Measurements from ENCODE around the gene PCP4L1.

PCP4L1 gene

GRCh38 chr1:161267321-161267720, 8.8 kb downstream of the PCP4L1 start:
- in situ Hi-C loops (cut with MboI; ENCODE audit: low sequenced_read_pairs, unreplicated experiment) = no loop called here
- no peak for TF ChIP-seq CTCF (IDR thresholded peaks at IDR 0.05; ENCODE audit: borderline replicate concordance, control extremely low read depth, extremely low read depth, insufficient read depth, missing control alignments)
- no peak for DNase-seq (ENCODE audit: low spot score)

DNA sequence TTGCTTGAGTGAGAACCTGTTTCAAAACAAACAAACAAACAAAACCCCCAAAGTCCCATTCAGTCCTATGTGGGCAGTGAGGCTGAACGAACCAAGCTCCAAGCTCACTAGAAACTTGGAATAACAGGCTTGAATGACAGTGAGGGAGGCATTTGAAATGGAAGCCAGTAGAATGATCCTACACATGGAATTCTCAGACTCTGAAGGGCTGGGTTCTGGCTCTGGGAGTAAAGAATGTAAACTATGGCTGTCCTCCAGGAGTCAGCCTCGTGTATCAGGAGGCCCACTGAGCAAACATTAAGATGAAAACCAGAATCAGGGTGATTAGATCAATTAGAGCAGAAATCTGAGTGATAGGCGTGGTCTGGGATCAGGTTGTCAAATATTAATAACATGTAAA, 14.9 kb downstream of the PCP4L1 start:
- in situ Hi-C loops (cut with MboI; ENCODE audit: low sequenced_read_pairs, unreplicated experiment) = no loop called here
- no peak for TF ChIP-seq CTCF (IDR thresholded peaks at IDR 0.05; ENCODE audit: borderline replicate concordance, control extremely low read depth, extremely low read depth, insufficient read depth, missing control alignments)

DNA sequence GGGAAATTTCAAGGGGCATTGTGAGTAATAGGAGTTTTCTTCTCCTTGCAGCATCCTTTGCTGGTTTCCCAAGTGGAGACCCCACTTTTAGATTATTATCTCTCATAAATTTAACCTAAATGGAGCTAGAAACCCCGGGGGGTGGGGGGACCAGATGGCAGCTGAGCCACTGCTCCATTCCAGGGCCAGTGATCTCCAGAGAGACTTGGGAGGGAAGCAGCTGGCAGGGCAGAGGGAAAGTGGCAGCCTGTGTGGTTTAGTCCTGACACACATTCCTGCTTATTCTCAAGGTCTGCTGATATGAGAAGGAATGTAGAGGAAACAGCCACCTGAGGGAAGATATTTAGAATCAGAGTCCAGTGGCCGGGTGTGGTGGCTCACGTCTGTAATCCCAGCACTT, 16.3 kb downstream of the PCP4L1 start:
- DNase-seq (ENCODE audit: low spot score) = no peak
- no peak for TF ChIP-seq CTCF (IDR thresholded peaks at IDR 0.05; ENCODE audit: borderline replicate concordance, control extremely low read depth, extremely low read depth, insufficient read depth, missing control alignments)
- in situ Hi-C loops (cut with MboI; ENCODE audit: low sequenced_read_pairs, unreplicated experiment) = no loop called here

More for the DNA sequence above, 14.9 kb downstream of the PCP4L1 start:
- DNase-seq (ENCODE audit: low spot score) = no peak

DNA sequence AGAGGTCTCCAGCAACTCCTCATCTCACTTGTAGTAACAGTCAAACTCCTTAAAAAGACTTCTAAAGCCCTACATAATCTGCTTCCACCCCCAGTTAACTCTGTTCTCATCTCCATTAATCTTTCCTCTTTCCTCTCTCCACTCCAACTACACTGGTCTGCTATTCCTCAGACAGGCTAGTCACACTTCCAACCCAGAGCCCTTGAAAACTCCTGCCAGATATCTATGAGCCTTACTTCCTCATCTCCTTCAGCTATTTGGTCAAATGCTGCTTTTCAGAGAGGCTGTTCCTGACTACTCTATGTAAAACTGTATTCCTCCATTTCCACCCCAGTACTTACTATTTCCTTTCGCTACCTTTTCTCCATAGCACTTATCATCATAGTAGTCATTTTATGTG, 24.4 kb downstream of the PCP4L1 start:
- no peak for TF ChIP-seq CTCF (IDR thresholded peaks at IDR 0.05; ENCODE audit: borderline replicate concordance, control extremely low read depth, extremely low read depth, insufficient read depth, missing control alignments)
- in situ Hi-C loops (cut with MboI; ENCODE audit: low sequenced_read_pairs, unreplicated experiment) = no loop called here
- DNase-seq (ENCODE audit: low spot score) = no peak

- no peak for TF ChIP-seq CTCF (IDR thresholded peaks at IDR 0.05; ENCODE audit: borderline replicate concordance, control extremely low read depth, extremely low read depth, insufficient read depth, missing control alignments)
- no peak for DNase-seq (ENCODE audit: low spot score)
- in situ Hi-C loops (cut with MboI; ENCODE audit: low sequenced_read_pairs, unreplicated experiment) = no loop called here
Measured at GRCh38 chr1:161285113-161285512, 26.6 kb downstream of the PCP4L1 start.

DNA sequence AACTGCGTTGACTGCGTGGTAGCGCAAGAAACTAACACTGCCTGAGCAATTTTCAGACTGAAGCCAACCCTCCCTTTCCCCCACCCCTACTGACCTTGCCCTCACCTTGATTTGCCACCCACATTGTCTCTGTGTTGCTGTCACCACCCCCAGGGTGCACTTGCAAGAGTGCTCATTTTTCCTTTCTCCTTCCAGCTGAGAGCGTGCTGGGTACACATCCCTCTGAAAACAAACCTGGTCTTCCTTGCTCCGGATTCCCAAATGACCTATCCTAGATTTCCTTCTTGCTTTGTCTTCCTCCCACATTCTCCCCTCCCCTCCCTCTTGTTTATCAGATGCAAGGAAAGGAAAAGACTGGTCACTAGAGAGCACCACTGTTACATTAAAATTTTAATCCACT, 27.0 kb downstream of the PCP4L1 start:
- DNase-seq (ENCODE audit: low spot score) = no peak
- no peak for TF ChIP-seq CTCF (IDR thresholded peaks at IDR 0.05; ENCODE audit: borderline replicate concordance, control extremely low read depth, extremely low read depth, insufficient read depth, missing control alignments)
- in situ Hi-C loops (cut with MboI; ENCODE audit: low sequenced_read_pairs, unreplicated experiment) = no loop called here

All from GM13976 (cell line).